ENCODE measurements around the gene WDR72. TPM values are rescaled to one million over a fixed set of nuclear protein-coding genes. Genes with fewer than 3 reads are reported as not detected.
A peak's percentile ranks its signal among the peaks of the same experiment; 100 is the strongest.

WDR72 gene
- total and polyA plus RNA-seq, 7 donors = not detected

DNA sequence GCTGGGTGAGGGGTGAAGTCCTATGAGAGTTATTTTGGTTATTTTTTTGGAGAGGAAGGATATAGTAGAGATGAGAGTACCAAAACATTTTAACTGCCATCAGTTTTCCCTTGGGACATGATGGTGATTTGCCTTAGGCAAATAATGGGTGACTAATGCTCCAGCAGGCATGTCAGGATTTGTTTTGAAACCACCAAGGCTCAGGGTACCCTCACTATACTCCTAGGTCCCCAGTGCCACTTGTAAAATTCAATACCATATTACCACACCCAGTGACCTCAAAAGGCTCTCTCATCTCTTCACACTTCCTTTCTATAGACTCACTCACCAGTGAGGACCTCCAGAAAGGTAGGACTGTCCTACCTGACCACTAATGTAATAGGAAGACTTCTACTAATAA is 83.6 kb downstream of the WDR72 start:
- no peaks in the 10 kb centered on the region for H3K4me1 ChIP-seq
- ATAC-seq = no peak
- H3K36me3 ChIP-seq (ENCODE audit: insufficient read depth in 1 of 2, low read depth in 1 of 2) = no peaks in the 10 kb centered on the region
- H3K4me3 ChIP-seq = no peak overlapping the region
- no peak for DNase-seq
- no peaks in the 10 kb centered on the region for H3K27me3 ChIP-seq (ENCODE audit: insufficient read depth in 3 of 3, low read length in 2 of 3)
- no peak for TF ChIP-seq CTCF (IDR thresholded peaks at IDR 0.05)
- H3K9me3 ChIP-seq = no peaks in the 10 kb centered on the region
- no peak overlapping the region for H3K27ac ChIP-seq
- intact Hi-C loops (cut with DNase I) = no loop called here

GRCh38 chr15:53671545-53671944 is 87.9 kb downstream of the WDR72 start:
- 21 to 32% (median 24%) methylated on average over 4 of the region's 4 CpGs for WGBS, 3 donors
- Histone ChIP-seq H3K27me3 (ENCODE audit: insufficient read depth in 3 of 3, low read length in 2 of 3) (no peaks in the 10 kb centered on the region), H3K9me3 (no peaks in the 10 kb centered on the region), H3K36me3 (ENCODE audit: insufficient read depth in 1 of 2, low read depth in 1 of 2) (no peaks in the 10 kb centered on the region), H3K4me3 (no peak overlapping the region), H3K27ac (no peak overlapping the region), H3K4me1 (no peaks in the 10 kb centered on the region)
- TF ChIP-seq CTCF (IDR thresholded peaks at IDR 0.05) = no peak
- ATAC-seq = peak in 3 of 4 donors; percentile 65 to 81 (median 75)
- intact Hi-C loops (cut with DNase I) = no loop called here
- DNase-seq = no peak

GRCh38 chr15:53670701-53671100 is 88.8 kb downstream of the WDR72 start:
- 70 to 77% (median 73%) methylated on average over 3 of the region's 3 CpGs for WGBS, 3 donors
- H3K4me1 ChIP-seq = no peaks in the 10 kb centered on the region
- ATAC-seq = no peak
- H3K4me3 ChIP-seq = no peak overlapping the region
- no peaks in the 10 kb centered on the region for H3K27me3 ChIP-seq (ENCODE audit: insufficient read depth in 3 of 3, low read length in 2 of 3)
- H3K9me3 ChIP-seq = no peaks in the 10 kb centered on the region
- H3K36me3 ChIP-seq (ENCODE audit: insufficient read depth in 1 of 2, low read depth in 1 of 2) = no peaks in the 10 kb centered on the region
- DNase-seq = no peak
- intact Hi-C loops (cut with DNase I) = no loop called here
- H3K27ac ChIP-seq = no peak overlapping the region
- no peak for TF ChIP-seq CTCF (IDR thresholded peaks at IDR 0.05)

GRCh38 chr15:53665930-53666329 is 93.5 kb downstream of the WDR72 start:
- Histone ChIP-seq H3K36me3 (ENCODE audit: insufficient read depth in 1 of 2, low read depth in 1 of 2) (no peaks in the 10 kb centered on the region), H3K27ac (no peak overlapping the region), H3K4me3 (no peak overlapping the region), H3K9me3 (no peaks in the 10 kb centered on the region), H3K27me3 (ENCODE audit: insufficient read depth in 3 of 3, low read length in 2 of 3) (peaks cover 0 to 2% (median 0%) of the 10 kb centered on the region in 3 donors), H3K4me1 (no peaks in the 10 kb centered on the region)
- intact Hi-C loops (cut with DNase I) = no loop called here
- no peak for TF ChIP-seq CTCF (IDR thresholded peaks at IDR 0.05)
- ATAC-seq (no peak), DNase-seq (no peak)
- WGBS, 3 donors = 68 to 74% (median 69%) methylated on average over 4 of the region's 4 CpGs

DNA sequence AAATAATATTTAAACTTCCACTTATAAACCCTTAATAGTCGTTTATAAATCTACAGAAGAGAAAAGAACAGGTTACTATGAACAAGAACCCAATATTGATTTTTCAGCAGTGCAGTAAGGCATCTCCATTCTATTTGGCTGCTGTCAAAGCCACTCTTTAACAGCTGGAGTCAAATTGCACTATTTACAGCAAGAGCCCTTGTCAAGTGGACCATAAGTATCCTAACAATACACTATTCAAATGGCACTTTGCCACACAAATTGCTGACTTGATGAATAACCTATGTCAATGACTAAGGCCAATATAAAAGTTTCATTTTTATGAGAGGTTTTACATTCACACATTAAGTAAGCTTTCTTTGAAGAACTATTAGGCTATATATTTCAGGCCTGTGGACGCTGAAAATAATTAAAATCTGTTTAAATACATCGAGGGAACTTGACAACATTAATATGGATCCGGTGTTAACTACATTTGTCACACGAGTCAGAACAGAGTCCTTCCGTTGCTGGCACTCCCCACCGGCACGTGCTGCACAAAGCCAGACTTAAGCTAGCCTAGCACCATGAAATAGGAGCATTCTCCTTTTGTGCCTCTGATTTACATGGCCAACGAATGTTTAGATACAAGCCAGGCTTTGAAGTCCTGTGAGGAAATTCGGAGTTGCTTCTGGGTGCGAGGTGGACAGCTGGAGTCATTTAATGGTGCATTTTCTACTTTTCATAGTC is 100.5 kb downstream of the WDR72 start:
- no peak overlapping the region for H3K4me3 ChIP-seq
- peaks cover 0 to 4% (median 0%) of the 10 kb centered on the region in 3 donors for H3K27me3 ChIP-seq (ENCODE audit: insufficient read depth in 3 of 3, low read length in 2 of 3)
- DNase-seq (no peak), ATAC-seq (no peak)
- H3K4me1 ChIP-seq = no peaks in the 10 kb centered on the region
- H3K36me3 ChIP-seq (ENCODE audit: insufficient read depth in 1 of 2, low read depth in 1 of 2) = no peaks in the 10 kb centered on the region
- H3K27ac ChIP-seq = no peak overlapping the region
- no peak for TF ChIP-seq CTCF (IDR thresholded peaks at IDR 0.05)
- no peaks in the 10 kb centered on the region for H3K9me3 ChIP-seq
- intact Hi-C loops (cut with DNase I) = no loop called here
- WGBS, 3 donors = 10 to 15% (median 11%) methylated on average over 11 of the region's 11 CpGs
